ENCODE measurements around the gene TMEM272. TPM values are rescaled to one million over a fixed set of nuclear protein-coding genes. Genes with fewer than 3 reads are reported as not detected.

TMEM272 gene
- total RNA-seq, 4 donors from 2014 or later: 0.13 to 0.74 (median 0.16) TPM; not detected in 1

GRCh38 chr13:51841732-51842131 is 3.2 kb downstream of the TMEM272 start:
- ATAC-seq (ENCODE audit: low FRiP score) (no peak), DNase-seq (ENCODE audit: low spot score) (no peak)
- TF ChIP-seq CTCF (IDR thresholded peaks at IDR 0.05): no peak

- DNase-seq (ENCODE audit: low spot score) (no peak), ATAC-seq (ENCODE audit: low FRiP score) (no peak)
- no peak for TF ChIP-seq CTCF (IDR thresholded peaks at IDR 0.05)
These were observed 4.1 kb downstream of the TMEM272 start for GRCh38 chr13:51840917-51841316.

- ATAC-seq (ENCODE audit: low FRiP score): no peak
- DNase-seq (ENCODE audit: low spot score): no peak
- no peak for TF ChIP-seq CTCF (IDR thresholded peaks at IDR 0.05)
These were observed 5.1 kb downstream of the TMEM272 start for GRCh38 chr13:51839711-51840540.

- DNase-seq (ENCODE audit: low spot score): no peak
- no peak for ATAC-seq (ENCODE audit: low FRiP score)
- no peak for TF ChIP-seq CTCF (IDR thresholded peaks at IDR 0.05)
These were observed 6.6 kb downstream of the TMEM272 start for GRCh38 chr13:51838240-51838846.

- TF ChIP-seq CTCF (IDR thresholded peaks at IDR 0.05): no peak
- ATAC-seq (ENCODE audit: low FRiP score): no peak
- no peak for DNase-seq (ENCODE audit: low spot score)
These were observed 8.0 kb downstream of the TMEM272 start for GRCh38 chr13:51837016-51837415.

GRCh38 chr13:51834581-51835171 is 10.3 kb downstream of the TMEM272 start:
- TF ChIP-seq CTCF (IDR thresholded peaks at IDR 0.05): no peak
- no peak for DNase-seq (ENCODE audit: low spot score)
- ATAC-seq (ENCODE audit: low FRiP score): no peak
